Natural killer cell (primary cell): ENCODE data around the gene IFNL1. TPM values are rescaled to one million over a fixed set of nuclear protein-coding genes. Genes with fewer than 3 reads are reported as not detected.

Experiments used
- ATAC-seq, 3 donors: fragments of 150-1000 bp in 2 of 3; fragments of 200-7000 bp in 1 of 3; cut with Tn5 transposase; 1 replicate in 1 of 3; 2 replicates in 2 of 3; pipeline ENCODE4 v1.10.0; 2021; ENCODE audit warnings: mild to moderate bottlenecking in 2 of 3, moderate library complexity in 2 of 3
- DNase-seq, 2 donors: peaks; one replicate each; pipeline versions ENCODE4 v3.0.0 to v3.0.0-alpha.2; 2013 to 2021; ENCODE audit warnings: mixed read lengths in 1 of 2
- H3K27ac ChIP-seq: one replicate; pipeline ENCODE4 v1.5.1; 2013; ENCODE audit warnings: mild to moderate bottlenecking, low read length
- H3K27me3 ChIP-seq: one replicate; pipeline ENCODE4 v1.6.1; 2013; ENCODE audit warnings: low read length; ENCODE audit not compliant: control insufficient read depth, insufficient read depth
- H3K36me3 ChIP-seq: one replicate; pipeline ENCODE4 v1.6.1; 2013; ENCODE audit warnings: low read length; ENCODE audit not compliant: control insufficient read depth, insufficient read depth
- H3K4me1 ChIP-seq: one replicate; pipeline ENCODE4 v1.6.1; 2013; ENCODE audit warnings: low read length; ENCODE audit not compliant: control insufficient read depth, insufficient read depth
- H3K4me3 ChIP-seq: one replicate; pipeline ENCODE4 v1.5.1; 2013; ENCODE audit warnings: low read length
- H3K9me3 ChIP-seq: one replicate; pipeline ENCODE4 v1.6.1; 2013; ENCODE audit warnings: low read length; ENCODE audit not compliant: control insufficient read depth, insufficient read depth
- H3K27ac Mint-ChIP-seq, 2 donors: one replicate each; pipeline ENCODE4 v1.8.0; 2022; ENCODE audit warnings: mild to moderate bottlenecking in 2 of 2, mixed read lengths in 2 of 2, moderate library complexity in 1 of 2
- H3K27me3 Mint-ChIP-seq, 2 donors: one replicate each; pipeline ENCODE4 v1.8.0; 2022; ENCODE audit warnings: low read depth in 2 of 2, mixed read lengths in 2 of 2
- H3K36me3 Mint-ChIP-seq: one replicate; pipeline ENCODE4 v1.8.0; 2022; ENCODE audit warnings: mixed read lengths
- H3K4me1 Mint-ChIP-seq, 2 donors: one replicate each; pipeline ENCODE4 v1.8.0; 2022; ENCODE audit warnings: mixed read lengths in 2 of 2
- H3K4me3 Mint-ChIP-seq: one replicate; pipeline ENCODE4 v1.8.0; 2022; ENCODE audit warnings: mild to moderate bottlenecking, moderate library complexity, mixed read lengths
- H3K9me3 Mint-ChIP-seq, 2 donors: one replicate each; pipeline ENCODE4 v1.8.0; 2022; ENCODE audit warnings: mixed read lengths in 2 of 2
- CTCF ChIP-seq: fragments of 200-600 bp; IDR thresholded peaks from one replicate; pipeline ENCODE4 v1.8.0; 2022; ENCODE audit warnings: antibody characterized with exemption
- WGBS: methylation state at CpG from one replicate; pipeline ENCODE4 v1.1.7; 2013; ENCODE audit warnings: missing lambda C conversion rate; ENCODE audit not compliant: insufficient coverage; 5-methylcytosine and 5-hydroxymethylcytosine counted together
- intact Hi-C: fragments of 100-400 bp; cut with micrococcal nuclease; formaldehyde crosslinking; loops from one replicate; pipeline ENCODE4 v1.14.2; 2022
- total RNA-seq, 4 donors: library from RNA; stranded (reverse); fragments of 120-200 nt in 1 of 4; gene quantifications; one replicate each; pipeline versions ENCODE4 v1.2.3 to v1.2.4, GENCODE V29; 2013 to 2022

IFNL1 gene
- total RNA-seq, 3 donors from 2014 or later (not counting 1 experiment from before 2014, with no cell fraction given), result 0.33 to 1.4 TPM; not detected in 1

- H3K4me3 Mint-ChIP-seq, result no peak overlapping the region
- Histone ChIP-seq H3K27ac (no peak overlapping the region), H3K9me3 (no peaks in the 10 kb centered on the region), H3K4me3 (no peak overlapping the region), H3K27me3 (no peaks in the 10 kb centered on the region), H3K36me3 (peaks cover 51% of the 10 kb centered on the region), H3K4me1 (peaks cover 40% of the 10 kb centered on the region)
- H3K4me1 Mint-ChIP-seq, result peaks cover 24 to 30% of the 10 kb centered on the region in 2 donors
- no peak for DNase-seq
- 92% methylated on average over 14 of the region's 16 CpGs for WGBS
- ATAC-seq, result no peak
- H3K9me3 Mint-ChIP-seq, result no peaks in the 10 kb centered on the region
- no peak for TF ChIP-seq CTCF
- H3K27me3 Mint-ChIP-seq, result no peaks in the 10 kb centered on the region
- H3K36me3 Mint-ChIP-seq, result no peaks in the 10 kb centered on the region
- H3K27ac Mint-ChIP-seq, result peak overlapping the region in 1 of 2 donors; percentile 81
- intact Hi-C loops, result loop anchor here (1.0 kb wide), 2 partner anchors 115 to 205 kb away; no protein-coding TSS in a partner anchor
Measured at GRCh38 chr19:39327363-39328045, 31.3 kb downstream of the IFNL1 start.

- no peaks in the 10 kb centered on the region for H3K27me3 ChIP-seq
- peak; percentile 88 to 95 (median 89) for ATAC-seq
- peak overlapping the region; percentile 64 to 81 for H3K27ac Mint-ChIP-seq
- no peaks in the 10 kb centered on the region for H3K9me3 ChIP-seq
- peaks cover 23 to 29% of the 10 kb centered on the region in 2 donors for H3K4me1 Mint-ChIP-seq
- no peaks in the 10 kb centered on the region for H3K36me3 Mint-ChIP-seq
- H3K27ac ChIP-seq, result no peak overlapping the region
- DNase-seq, result peak; percentile 83 to 88
- no peaks in the 10 kb centered on the region for H3K9me3 Mint-ChIP-seq
- intact Hi-C loops, result loop anchor here (1.0 kb wide), 2 partner anchors 116 to 206 kb away; no protein-coding TSS in a partner anchor
- H3K4me3 ChIP-seq, result no peak overlapping the region
- peak overlapping the region; percentile 28 for H3K4me3 Mint-ChIP-seq
- WGBS, result 44% methylated on average over 16 of the region's 17 CpGs
- H3K4me1 ChIP-seq, result peaks cover 44% of the 10 kb centered on the region
- peaks cover 56% of the 10 kb centered on the region for H3K36me3 ChIP-seq
- H3K27me3 Mint-ChIP-seq, result no peaks in the 10 kb centered on the region
- peak; percentile 96 for TF ChIP-seq CTCF
Measured at GRCh38 chr19:39328046-39328705, 32.0 kb downstream of the IFNL1 start.

GRCh38 chr19:39329948-39330347 is 33.7 kb downstream of the IFNL1 start:
- intact Hi-C loops, result no loop called here
- Mint-ChIP-seq H3K27ac (no peak overlapping the region), H3K9me3 (no peaks in the 10 kb centered on the region), H3K4me1 (peaks cover 30 to 34% of the 10 kb centered on the region in 2 donors), H3K36me3 (no peaks in the 10 kb centered on the region), H3K4me3 (no peak overlapping the region), H3K27me3 (no peaks in the 10 kb centered on the region)
- TF ChIP-seq CTCF, result no peak
- no peak overlapping the region for H3K4me3 ChIP-seq
- no peaks in the 10 kb centered on the region for H3K27me3 ChIP-seq
- peaks cover 56% of the 10 kb centered on the region for H3K36me3 ChIP-seq
- DNase-seq (no peak), ATAC-seq (no peak)
- 82% methylated on average over 4 of the region's 7 CpGs for whole genome bisulfite sequencing
- no peak overlapping the region for H3K27ac ChIP-seq
- H3K4me1 ChIP-seq, result peaks cover 61% of the 10 kb centered on the region
- no peaks in the 10 kb centered on the region for H3K9me3 ChIP-seq
